Endometrium (tissue), 2 donors: ENCODE results near the gene ARFGAP1.
"Not testable (repeated sequence)": the region's sequence is repeated elsewhere in the genome, so short reads cannot be mapped to it uniquely, and the experiment has no call there.

Experiments used
- FAIRE-seq: peaks from 2 replicates; lab custom pipeline; 2012; peaks lifted over from hg19 to GRCh38; lab: Jason Lieb, UNC
- donor health status: control.
- donor health status: control.

The ARFGAP1 gene

GRCh38 chr20:63292904-63293303, 20.3 kb downstream of the ARFGAP1 start, which contains the start of gene COL20A1:
Gene COL20A1, plus strand, starts transcription at chr20:63293186. Its CDS starts 1,922 bp downstream, at chr20:63295108.
- no peak for FAIRE-seq

- no peak for FAIRE-seq
Observed at GRCh38 chr20:63293456-63293855, 20.8 kb downstream of the ARFGAP1 start.

GRCh38 chr20:63293871-63294535, 21.4 kb downstream of the ARFGAP1 start:
- no peak for FAIRE-seq

- no peak for FAIRE-seq
Observed at GRCh38 chr20:63294536-63294900, 21.9 kb downstream of the ARFGAP1 start.

GRCh38 chr20:63295018-63295417, 22.4 kb downstream of the ARFGAP1 start:
- no peak for FAIRE-seq

GRCh38 chr20:63295422-63295821, 22.8 kb downstream of the ARFGAP1 start:
- FAIRE-seq: no peak

GRCh38 chr20:63295846-63296245, 23.2 kb downstream of the ARFGAP1 start:
- FAIRE-seq: no peak

GRCh38 chr20:63296531-63297299, 24.1 kb downstream of the ARFGAP1 start:
- no peak for FAIRE-seq

GRCh38 chr20:63297371-63297781, 24.8 kb downstream of the ARFGAP1 start:
- FAIRE-seq: no peak

- no peak for FAIRE-seq
Observed at GRCh38 chr20:63297796-63298572, 25.4 kb downstream of the ARFGAP1 start.

GRCh38 chr20:63298731-63299312, 26.2 kb downstream of the ARFGAP1 start:
- FAIRE-seq: no peak

GRCh38 chr20:63301671-63302070, 29.1 kb downstream of the ARFGAP1 start:
- FAIRE-seq: no peak

GRCh38 chr20:63303095-63303666, 30.6 kb downstream of the ARFGAP1 start:
- FAIRE-seq: no peak

- FAIRE-seq: no peak
Observed at GRCh38 chr20:63305393-63305792, 32.8 kb downstream of the ARFGAP1 start.

GRCh38 chr20:63305933-63306672, 33.5 kb downstream of the ARFGAP1 start:
- FAIRE-seq: not testable (repeated sequence)

GRCh38 chr20:63306673-63307537, 34.3 kb downstream of the ARFGAP1 start:
- no peak for FAIRE-seq

- no peak for FAIRE-seq
Observed at GRCh38 chr20:63307538-63308217, 35.1 kb downstream of the ARFGAP1 start.

GRCh38 chr20:63308218-63308911, 35.8 kb downstream of the ARFGAP1 start:
- no peak for FAIRE-seq
